Measurements from ENCODE around the gene LDLRAD1.
"Not testable (repeated sequence)": the region's sequence is repeated elsewhere in the genome, so short reads cannot be mapped to it uniquely, and the experiment has no call there.

Gene LDLRAD1

DNA sequence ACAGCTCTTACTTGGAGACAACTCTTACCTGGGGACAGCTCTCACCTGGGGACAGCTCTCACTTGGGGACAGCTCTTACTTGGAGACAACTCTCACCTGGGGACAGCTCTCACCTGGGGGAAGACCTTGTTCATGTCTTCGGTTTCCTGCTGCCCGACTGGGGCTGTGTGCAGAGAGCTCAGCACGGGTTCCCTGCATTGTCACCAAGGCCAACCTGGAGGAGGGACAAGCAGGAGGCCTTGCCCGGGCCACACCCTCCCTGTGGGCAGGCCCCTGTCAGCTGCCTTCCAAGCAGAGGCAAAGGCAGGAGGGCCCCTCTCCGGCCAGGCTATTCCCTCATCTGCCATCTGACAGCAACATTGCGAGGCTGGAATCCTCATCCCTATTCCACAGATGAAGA lies at the start of gene LDLRAD1:
Gene LDLRAD1, minus strand, starts transcription at position 208 of the 400 bp plus-strand sequence. Its CDS starts 74 bp downstream, at position 134.
- no peak for DNase-seq

GRCh38 chr1:54064299-54064698 lies 46.3 kb upstream of the LDLRAD1 start:
- DNase-seq: no peak

DNA sequence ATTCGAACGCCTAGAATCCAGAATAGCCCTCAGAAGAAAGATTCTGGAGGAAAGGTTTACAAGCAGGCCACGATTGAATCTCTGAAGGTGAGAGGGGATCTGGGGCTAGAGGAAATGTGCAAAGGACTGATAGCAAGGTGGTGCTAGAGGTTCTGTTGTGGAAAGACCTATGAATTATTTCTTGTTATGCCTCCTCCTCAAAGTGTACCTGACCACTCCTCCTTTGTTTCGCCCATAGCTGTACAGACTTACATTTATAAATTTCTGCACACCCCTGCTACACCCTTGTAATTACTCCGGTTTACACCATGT lies 36.4 kb upstream of the LDLRAD1 start:
- DNase-seq: no peak

- DNase-seq: no peak
These were observed 35.9 kb upstream of the LDLRAD1 start for GRCh38 chr1:54053745-54054437.

DNA sequence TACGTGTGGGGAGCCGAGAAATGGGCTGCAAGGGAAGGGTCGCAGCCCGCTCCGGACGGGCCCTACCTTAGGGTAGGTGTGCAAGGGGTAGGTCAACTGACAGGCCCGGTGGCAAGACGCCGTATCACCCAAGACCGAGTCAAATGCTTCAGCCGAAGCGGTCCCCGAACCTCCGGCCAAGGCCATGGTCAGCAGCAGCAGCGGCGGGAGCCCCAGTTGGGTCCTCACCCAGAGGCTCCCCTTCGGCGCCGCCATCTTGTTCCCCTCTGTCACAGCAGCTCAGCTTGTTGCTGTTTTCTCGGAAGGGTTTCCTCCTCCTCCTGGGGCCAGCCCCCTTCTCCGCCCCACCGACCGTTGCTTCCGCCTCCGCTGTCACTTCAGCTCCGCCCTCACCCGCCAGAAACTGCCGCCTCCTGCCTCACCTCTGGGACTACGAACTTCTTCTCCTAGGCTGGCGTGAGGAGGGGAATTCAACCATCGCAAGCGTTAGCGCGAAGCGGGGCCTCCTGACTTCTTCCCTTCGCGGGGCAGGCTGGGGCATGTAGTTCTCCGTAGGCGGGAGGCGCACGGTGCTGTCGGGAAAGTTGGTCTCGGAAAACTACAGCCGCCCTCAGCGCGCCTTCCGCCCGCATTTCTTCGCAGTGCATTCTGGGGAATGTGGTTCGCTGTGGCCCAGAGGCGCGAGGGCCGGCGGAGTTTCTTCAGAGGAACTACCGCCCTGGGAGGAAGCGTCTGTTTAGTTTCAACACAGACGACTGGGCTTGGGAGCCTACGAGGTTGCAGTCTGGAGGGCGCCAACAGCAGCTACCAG lies 35.2 kb upstream of the LDLRAD1 start, which contains the start of the genes TCEANC2 and TMEM59:
Gene TCEANC2, plus strand, starts transcription at position 675 of the 811 bp plus-strand sequence. CDS start 815 bp downstream, outside the sequence.
Gene TMEM59, minus strand, starts transcription at position 271 of the 811 bp plus-strand sequence. Its CDS starts 16 bp downstream, at position 255.
- peak; percentile 99 for DNase-seq

DNA sequence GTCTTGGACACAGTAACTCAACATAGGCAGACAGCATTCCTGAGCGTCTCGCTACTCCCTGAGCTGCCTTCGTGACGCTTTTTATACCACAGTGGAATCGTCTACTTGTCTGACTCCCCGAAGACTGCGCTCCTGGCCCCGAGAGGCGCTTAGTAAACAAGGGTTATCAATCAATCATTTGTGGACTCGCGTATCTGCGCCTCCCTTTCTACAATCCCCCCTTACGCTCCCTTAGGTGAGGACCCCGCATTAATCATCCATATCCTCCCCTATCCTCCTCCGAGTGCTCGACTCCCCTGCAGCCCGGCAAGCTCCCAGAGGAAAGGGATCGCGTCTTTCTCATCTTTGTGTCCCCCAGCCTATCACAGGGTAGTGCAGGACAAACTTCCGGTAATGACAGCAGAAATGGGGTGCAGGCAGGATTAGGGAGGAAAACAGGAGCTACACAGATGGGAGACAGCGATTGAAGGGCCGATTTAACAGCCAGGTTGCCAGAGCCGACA lies 34.5 kb upstream of the LDLRAD1 start:
- peak; percentile 48 for DNase-seq

- peak; percentile 21 for DNase-seq
These were observed 34.0 kb upstream of the LDLRAD1 start for GRCh38 chr1:54051933-54052430.

DNA sequence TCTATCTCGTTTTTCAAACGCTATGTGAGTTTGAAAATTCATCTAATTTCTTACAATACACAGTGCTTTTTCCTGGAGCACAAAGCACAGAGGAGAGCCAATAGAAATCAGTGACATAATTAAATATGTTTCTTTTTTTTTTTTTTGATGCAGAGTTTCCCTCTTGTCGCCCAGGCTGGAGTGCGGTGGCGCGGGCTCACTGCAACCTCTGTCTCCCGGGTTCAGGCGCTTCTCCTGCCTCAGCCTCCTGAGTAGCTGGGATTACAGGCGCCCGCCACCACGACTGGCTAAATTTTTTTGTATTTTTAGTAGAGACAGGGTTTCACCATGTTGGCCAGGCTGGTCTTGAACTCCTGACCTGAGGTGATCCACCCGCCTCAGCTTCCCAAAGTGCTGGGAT lies 32.4 kb upstream of the LDLRAD1 start:
- DNase-seq: not testable (repeated sequence)

- no peak for DNase-seq
These were observed 29.7 kb upstream of the LDLRAD1 start for GRCh38 chr1:54047384-54048305.

DNA sequence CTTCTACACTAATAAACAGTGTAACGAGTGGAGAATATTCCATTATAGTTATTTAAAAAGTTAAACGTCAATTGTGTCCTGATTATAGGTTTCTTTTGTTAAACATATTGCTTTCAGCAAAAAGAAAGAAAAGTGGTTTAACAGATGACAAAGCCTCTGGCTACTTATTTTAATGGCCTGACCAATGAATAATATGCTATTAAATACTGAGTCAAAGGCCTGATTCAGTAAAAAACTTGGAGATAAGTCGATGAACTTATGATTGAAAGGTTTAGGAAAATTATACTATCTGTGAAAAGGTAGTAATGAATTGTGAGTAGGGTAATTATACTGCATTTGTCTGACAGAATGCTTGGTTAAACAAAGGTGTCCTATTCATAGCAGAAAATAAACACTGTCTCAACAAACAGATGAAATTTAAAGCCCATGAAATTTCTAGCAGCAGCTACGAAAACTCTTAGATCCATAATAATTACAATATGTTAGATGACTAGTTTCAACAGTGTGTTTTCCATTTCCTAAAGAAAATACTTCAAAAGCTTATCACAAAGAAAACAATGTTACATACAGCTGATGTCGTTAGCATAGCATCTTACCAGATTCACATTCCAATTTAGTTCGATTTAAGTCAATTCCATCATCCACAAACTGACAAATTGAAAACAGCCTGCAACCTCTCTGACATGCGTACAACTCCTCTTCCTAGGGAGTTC lies 28.8 kb upstream of the LDLRAD1 start:
- no peak for DNase-seq

- no peak for DNase-seq
These were observed 27.5 kb upstream of the LDLRAD1 start for GRCh38 chr1:54045496-54045895.

DNA sequence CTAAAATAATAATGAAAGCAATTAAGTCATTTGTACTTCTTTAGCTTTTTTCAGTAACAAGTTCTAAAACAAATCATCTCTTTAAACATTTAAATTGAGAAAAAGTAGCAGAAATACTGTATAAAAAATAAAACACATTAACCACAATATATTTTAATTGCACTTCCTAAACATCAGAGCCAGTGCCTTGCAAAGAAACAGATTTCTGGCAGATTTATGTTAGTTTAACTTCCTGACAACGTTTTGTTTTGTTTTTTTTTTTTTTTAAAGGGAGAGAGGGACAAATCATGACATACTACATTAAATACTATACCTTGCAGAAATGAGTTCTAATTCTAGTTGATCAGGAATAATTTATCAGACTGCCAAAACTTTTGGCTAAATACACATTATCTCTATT lies 23.8 kb upstream of the LDLRAD1 start:
- no peak for DNase-seq

DNA sequence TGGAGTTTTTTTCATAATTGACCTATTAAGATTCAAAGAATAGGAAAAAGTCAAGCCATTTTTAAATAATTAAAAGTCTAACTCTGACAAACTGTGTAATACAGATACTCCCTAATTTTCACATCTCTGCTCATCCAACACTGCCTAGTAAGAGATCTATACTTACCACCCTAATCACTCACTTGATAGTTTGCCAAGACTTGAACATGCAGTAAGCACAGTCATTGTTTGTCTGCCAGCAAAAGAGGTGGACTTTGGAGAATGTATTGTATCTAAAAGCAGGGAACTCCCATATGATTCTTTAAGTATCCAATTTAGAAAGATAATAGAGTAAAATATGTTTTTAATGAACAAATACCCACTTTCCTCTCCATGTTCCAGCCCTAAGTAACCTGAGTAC lies 19.5 kb upstream of the LDLRAD1 start:
- DNase-seq: no peak

DNA sequence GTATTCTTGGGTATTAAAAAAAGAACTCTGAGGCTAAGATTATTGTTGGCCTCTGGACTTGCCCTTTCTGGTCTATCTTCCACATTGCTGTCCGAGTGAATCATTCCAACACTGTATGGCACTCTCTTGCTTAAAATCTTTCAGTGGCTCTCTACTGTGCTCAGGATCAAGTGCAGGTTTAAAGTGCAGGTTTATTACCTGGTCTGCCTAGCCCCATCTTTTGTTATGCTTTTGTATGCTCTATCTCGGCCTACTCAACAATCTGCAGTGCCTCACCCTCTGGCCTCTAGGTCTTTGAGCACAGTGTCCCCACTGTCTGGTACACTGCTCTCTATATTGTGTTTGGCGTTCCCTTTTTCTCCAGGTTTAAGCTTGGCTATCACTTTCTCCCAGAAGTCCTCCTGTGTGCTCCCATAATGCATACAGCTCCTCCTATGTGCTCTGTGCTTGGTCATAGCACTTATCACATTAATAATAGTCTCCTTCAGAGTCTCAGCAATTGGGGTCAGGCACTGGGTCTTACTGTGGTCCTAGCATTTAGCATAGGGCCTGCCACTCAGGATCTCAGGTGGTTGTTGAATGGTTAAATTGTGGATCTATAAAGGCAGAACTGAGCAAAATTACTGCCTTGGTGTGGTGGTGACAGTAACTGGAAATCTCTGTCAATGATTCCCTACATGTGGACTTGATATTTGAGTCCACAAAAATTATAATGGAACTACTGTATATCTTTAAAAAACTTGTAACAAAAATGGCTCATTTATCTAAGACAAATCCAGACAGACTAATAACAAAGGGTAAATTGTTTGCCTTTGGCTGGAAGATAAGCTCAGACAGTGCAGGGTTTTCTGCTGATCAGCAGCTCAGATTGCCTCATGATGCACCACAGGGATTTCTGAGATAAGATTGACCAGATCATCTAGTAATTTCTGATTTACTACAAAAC lies 10.6 kb upstream of the LDLRAD1 start:
- no peak for DNase-seq

- no peak for DNase-seq
These were observed 9.9 kb upstream of the LDLRAD1 start for GRCh38 chr1:54027848-54028247.

DNA sequence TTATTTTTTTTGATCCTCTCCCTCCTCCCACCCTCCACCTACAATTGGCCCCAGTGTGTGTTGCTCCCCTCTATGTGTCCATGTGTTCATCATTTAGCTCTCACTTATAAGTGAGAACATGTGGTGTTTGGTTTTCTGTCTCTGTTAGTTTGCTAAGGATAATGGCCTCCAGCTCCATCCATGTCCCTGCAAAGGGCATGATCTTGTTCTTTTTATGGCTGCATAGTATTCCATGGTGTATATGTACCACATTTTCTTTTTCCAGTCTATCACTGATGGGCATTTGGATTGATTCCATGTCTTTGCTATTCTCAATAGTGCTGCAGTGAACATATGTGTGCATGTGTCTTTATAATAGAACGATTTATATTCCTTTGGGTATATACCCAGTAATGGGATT lies 6.8 kb upstream of the LDLRAD1 start:
- DNase-seq: not testable (repeated sequence)

- no peak for DNase-seq
These were observed 6.4 kb upstream of the LDLRAD1 start for GRCh38 chr1:54024358-54024757.

- DNase-seq: not testable (repeated sequence)
These were observed 1.7 kb upstream of the LDLRAD1 start for GRCh38 chr1:54019562-54020176.

GRCh38 chr1:54018635-54019034 lies 649 bp upstream of the LDLRAD1 start:
- DNase-seq: no peak
